SK-N-SH (cell line): ENCODE results near the gene NKX3-2. TPM values are rescaled to one million over a fixed set of nuclear protein-coding genes. Genes with fewer than 3 reads are reported as not detected.

Source experiments
- CTCF ChIA-PET: fragments of 300-600, 350-600 bp; formaldehyde crosslinking; extraction: SDS; loops from one replicate; lab custom pipeline; 2021; lab: Yijun Ruan, JAX
- POLR2A ChIA-PET: fragments of 350-600 bp; sonication (Branson Sonifier 250); formaldehyde crosslinking; extraction: SDS; loops from one replicate; lab custom pipeline; 2020; ENCODE audit warnings: antibody characterized with exemption, inconsistent platforms; lab: Yijun Ruan, JAX
- DNase-seq: peaks from one replicate; pipeline ENCODE4 v3.0.0; 2012
- H2AFZ ChIP-seq: fragments of 200-600 bp; sonication (generic); 2 replicates; pipeline ENCODE4 v1.8.1; 2016; ENCODE audit warnings: antibody characterized with exemption, mild to moderate bottlenecking, low read depth
- H3F3A ChIP-seq: fragments of 200-600 bp; sonication (generic); replicated peaks from 2 replicates; pipeline ENCODE3; 2016; ENCODE audit warnings: antibody characterized with exemption, mild to moderate bottlenecking; ENCODE audit not compliant: insufficient read depth
- H3K27ac ChIP-seq, 2 experiments: fragments of 200-500 bp in 1 of 2; fragments of 200-600 bp in 1 of 2; sonication (Bioruptor generic) in 1 of 2; sonication (generic), shearing (Covaris generic) in 1 of 2; 2 replicates each; pipeline versions ENCODE4 v1.5.1 to v1.6.1; 2014 to 2016; ENCODE audit warnings: low read depth in 2 of 2, inconsistent platforms in 1 of 2, low read length in 1 of 2, mild to moderate bottlenecking in 1 of 2, mixed read lengths in 1 of 2
- H3K27me3 ChIP-seq: fragments of 200-600 bp; sonication (generic), shearing (Covaris generic); 2 replicates; pipeline ENCODE4 v1.6.1; 2016; ENCODE audit warnings: mixed run types; ENCODE audit not compliant: insufficient read depth
- H3K36me3 ChIP-seq, 2 experiments: fragments of 200-500 bp in 1 of 2; fragments of 200-600 bp in 1 of 2; sonication (Bioruptor generic) in 1 of 2; sonication (generic) in 1 of 2; replicated peaks in 1 of 2; 2 replicates each; pipeline versions ENCODE3 to v1.5.1; 2014 to 2016; ENCODE audit warnings: low read length in 1 of 2, mild to moderate bottlenecking in 1 of 2; ENCODE audit not compliant: insufficient read depth in 2 of 2, control insufficient read depth in 1 of 2
- H3K4me1 ChIP-seq, 2 experiments: fragments of 200-500 bp in 1 of 2; fragments of 200-600 bp in 1 of 2; sonication (Bioruptor generic) in 1 of 2; sonication (generic), shearing (Covaris generic) in 1 of 2; 2 replicates each; pipeline versions ENCODE4 v1.5.1 to v1.6.1; 2014 to 2016; ENCODE audit warnings: low read depth in 1 of 2, low read length in 1 of 2, mixed run types in 1 of 2; ENCODE audit not compliant: insufficient read depth in 2 of 2, control insufficient read depth in 1 of 2
- H3K4me2 ChIP-seq: fragments of 200-600 bp; sonication (generic), shearing (Covaris generic); 2 replicates; pipeline ENCODE4 v1.6.1; 2017; ENCODE audit warnings: mixed run types
- H3K4me3 ChIP-seq, 2 experiments: fragments of 200-500 bp in 1 of 2; fragments of 200-600 bp in 1 of 2; sonication (Bioruptor generic) in 1 of 2; sonication (generic), shearing (Covaris generic) in 1 of 2; 2 replicates each; pipeline versions ENCODE4 v1.5.1 to v1.8.1; 2014 to 2016; ENCODE audit warnings: low read depth in 2 of 2, inconsistent platforms in 1 of 2, low read length in 1 of 2, mild to moderate bottlenecking in 1 of 2, mixed read lengths in 1 of 2, moderate library complexity in 1 of 2
- H3K79me2 ChIP-seq: fragments of 200-600 bp; sonication (generic); 2 replicates; pipeline ENCODE4 v1.8.1; 2017; ENCODE audit warnings: mild to moderate bottlenecking; ENCODE audit not compliant: insufficient read depth
- H3K9ac ChIP-seq: fragments of 200-600 bp; sonication (generic); 2 replicates; pipeline ENCODE4 v1.6.1; 2017; ENCODE audit warnings: mixed run types
- H3K9me2 ChIP-seq: fragments of 200-600 bp; sonication (generic); 2 replicates; pipeline ENCODE4 v1.6.1; 2017; ENCODE audit warnings: mixed run types
- H3K9me3 ChIP-seq: fragments of 200-600 bp; sonication (generic); 2 replicates; pipeline ENCODE4 v1.6.1; 2017; ENCODE audit warnings: mixed run types, mild to moderate bottlenecking, moderate library complexity
- H4K20me1 ChIP-seq: fragments of 200-600 bp; sonication (generic); 2 replicates; pipeline ENCODE4 v1.6.1; 2017; ENCODE audit warnings: mild to moderate bottlenecking, mixed run types; ENCODE audit not compliant: insufficient read depth
- ELF1 ChIP-seq: IDR thresholded peaks from 2 replicates; pipeline ENCODE4 v1.4.0; 2012
- EZH2phosphoT487 ChIP-seq: fragments of 200-600 bp; sonication (generic); IDR thresholded peaks from 2 replicates; pipeline ENCODE4 v1.6.1; 2017; ENCODE audit warnings: low read depth, mixed run types, mild to moderate bottlenecking, antibody characterized with exemption, moderate library complexity, borderline replicate concordance
- FOSL2 ChIP-seq: IDR thresholded peaks from 2 replicates; pipeline ENCODE4 v1.4.0; 2012; ENCODE audit warnings: low read depth, mild to moderate bottlenecking, moderate library complexity, borderline replicate concordance
- FOXM1 ChIP-seq: IDR thresholded peaks from 2 replicates; pipeline ENCODE4 v1.4.0; 2012; ENCODE audit warnings: low read depth, mild to moderate bottlenecking
- GABPA ChIP-seq: IDR thresholded peaks from 2 replicates; pipeline ENCODE4 v1.4.0; 2012; ENCODE audit warnings: low read depth, mild to moderate bottlenecking
- MXI1 ChIP-seq: IDR thresholded peaks from 2 replicates; pipeline ENCODE4 v1.6.1; 2012; ENCODE audit warnings: mild to moderate bottlenecking, low read depth, low read length, improper control_type of control experiment
- NRF1 ChIP-seq: IDR thresholded peaks from 2 replicates; pipeline ENCODE4 v1.6.1; 2012; ENCODE audit warnings: low read depth, mild to moderate bottlenecking, low read length
- POLR2AphosphoS5 ChIP-seq: IDR thresholded peaks from 2 replicates; pipeline ENCODE4 v1.6.1; 2012; ENCODE audit warnings: low read depth, low read length
- RAD21 ChIP-seq: IDR thresholded peaks from 2 replicates; pipeline ENCODE4 v1.6.1; 2012; ENCODE audit warnings: mild to moderate bottlenecking, low read length
- REST ChIP-seq: IDR thresholded peaks from 2 replicates; pipeline ENCODE4 v1.6.1; 2012; ENCODE audit warnings: mild to moderate bottlenecking, low read depth, low read length, moderate library complexity
- RFX5 ChIP-seq: IDR thresholded peaks from 2 replicates; pipeline ENCODE4 v1.6.1; 2012; ENCODE audit warnings: mild to moderate bottlenecking, improper control_type of control experiment, low read length
- RXRA ChIP-seq: IDR thresholded peaks from 2 replicates; pipeline ENCODE4 v1.4.0; 2012; ENCODE audit warnings: low read depth, mild to moderate bottlenecking, borderline replicate concordance
- SMC3 ChIP-seq: IDR thresholded peaks from 2 replicates; pipeline ENCODE4 v1.6.1; 2012; ENCODE audit warnings: low read depth, low read length, improper control_type of control experiment
- TAF1 ChIP-seq: IDR thresholded peaks from 2 replicates; pipeline ENCODE4 v1.6.1; 2012; ENCODE audit warnings: low read depth, mild to moderate bottlenecking, low read length, moderate library complexity, borderline replicate concordance
- TCF12 ChIP-seq: IDR thresholded peaks from 2 replicates; pipeline ENCODE4 v1.4.0; 2012
- TEAD4 ChIP-seq: IDR thresholded peaks from 2 replicates; pipeline ENCODE4 v1.4.0; 2012; ENCODE audit warnings: mild to moderate bottlenecking, borderline replicate concordance; ENCODE audit not compliant: insufficient read depth
- YY1 ChIP-seq: IDR thresholded peaks from 2 replicates; pipeline ENCODE4 v1.4.0; 2012; ENCODE audit warnings: low read depth, mild to moderate bottlenecking
- WGBS: methylation state at CpG from one replicate; pipeline ENCODE4 v1.1.6; 2017; ENCODE audit warnings: low lambda C conversion rate; 5-methylcytosine and 5-hydroxymethylcytosine counted together
- polyA plus RNA-seq, 3 experiments: library from polyadenylated mRNA; depleted of rRNA; stranded (reverse); fragments of >200 nt; gene quantifications; 2 replicates each; pipeline ENCODE4 v1.2.3, GENCODE V29; 2012
- TF ChIP-seq, protein P1 (sequence below): IDR thresholded peaks from 2 replicates; pipeline ENCODE4 v1.4.0; 2012; ENCODE audit warnings: low read depth, borderline replicate concordance
- TF ChIP-seq, protein P2 (sequence below): fragments of 150-350 bp; IDR thresholded peaks from 2 replicates; pipeline ENCODE4 v1.6.1; 2017; ENCODE audit warnings: antibody characterized with exemption, low read length, low read depth, borderline replicate concordance
- TF ChIP-seq, protein P3 (sequence below): fragments of 200-600 bp; sonication (generic); IDR thresholded peaks from 2 replicates; pipeline ENCODE4 v1.6.1; 2017; ENCODE audit warnings: antibody characterized with exemption, mild to moderate bottlenecking, moderate library complexity

Gene NKX3-2
- polyA plus RNA-seq, 1 of the 3 experiments (the other 2 are of a cell fraction), result 0.15 TPM

GRCh38 chr4:13493793-13494192 lies 50.5 kb downstream of the NKX3-2 start:
- no peak overlapping the region for H3K4me2 ChIP-seq
- H3K4me3 ChIP-seq, result no peak overlapping the region
- POLR2A ChIA-PET, result no interaction called here
- H3K9me3 ChIP-seq, result no peaks in the 10 kb centered on the region
- no peaks in the 10 kb centered on the region for H3K36me3 ChIP-seq
- H3K9me2 ChIP-seq, result 0 out of 2 replicates have a peak, but pooled peaks cover 3% of the 10 kb centered on the region
- H3F3A ChIP-seq, result no peaks in the 10 kb centered on the region
- no peak overlapping the region for H2AFZ ChIP-seq
- no peaks in the 10 kb centered on the region for H4K20me1 ChIP-seq
- H3K4me1 ChIP-seq, result no peaks in the 10 kb centered on the region
- CTCF ChIA-PET, result interaction anchor here (1.2 kb wide), 1 partner anchor 641 kb away, joined by 3 read pairs; no protein-coding TSS in a partner anchor
- no peak overlapping the region for H3K27ac ChIP-seq
- DNase-seq, result no peak
- no peaks in the 10 kb centered on the region for H3K27me3 ChIP-seq
- no peaks in the 10 kb centered on the region for H3K79me2 ChIP-seq
- TF ChIP-seq SMC3, result no peak
- TF ChIP-seq YY1, result no peak
- no peak for TF ChIP-seq POLR2AphosphoS5
- TF ChIP-seq TAF1, result no peak
- TF ChIP-seq ELF1, result no peak
- no peak for TF ChIP-seq EZH2phosphoT487
- TF ChIP-seq RAD21, result no peak
- TF ChIP-seq TCF12, result no peak
- no peak overlapping the region for H3K9ac ChIP-seq

- ChIA-PET CTCF (no interaction called here), POLR2A (no interaction called here)
- no peaks in the 10 kb centered on the region for H3K79me2 ChIP-seq
- no peak overlapping the region for H3K4me2 ChIP-seq
- no peaks in the 10 kb centered on the region for H3K27me3 ChIP-seq
- no peaks in the 10 kb centered on the region for H3K4me1 ChIP-seq
- H3F3A ChIP-seq, result no peaks in the 10 kb centered on the region
- H3K9me3 ChIP-seq, result no peaks in the 10 kb centered on the region
- no peak overlapping the region for H3K27ac ChIP-seq
- no peak overlapping the region for H3K9ac ChIP-seq
- H3K4me3 ChIP-seq, result no peak overlapping the region
- H3K9me2 ChIP-seq, result 0 out of 2 replicates have a peak, but pooled peaks cover 3% of the 10 kb centered on the region
- no peaks in the 10 kb centered on the region for H4K20me1 ChIP-seq
- no peaks in the 10 kb centered on the region for H3K36me3 ChIP-seq
- 37% methylated on average over 3 of the region's 3 CpGs for WGBS
- DNase-seq, result no peak
- no peak overlapping the region for H2AFZ ChIP-seq
- no peak for TF ChIP-seq FOXM1
- TF ChIP-seq MXI1, result no peak
- no peak for TF ChIP-seq GABPA
- TF ChIP-seq, protein P1, sequence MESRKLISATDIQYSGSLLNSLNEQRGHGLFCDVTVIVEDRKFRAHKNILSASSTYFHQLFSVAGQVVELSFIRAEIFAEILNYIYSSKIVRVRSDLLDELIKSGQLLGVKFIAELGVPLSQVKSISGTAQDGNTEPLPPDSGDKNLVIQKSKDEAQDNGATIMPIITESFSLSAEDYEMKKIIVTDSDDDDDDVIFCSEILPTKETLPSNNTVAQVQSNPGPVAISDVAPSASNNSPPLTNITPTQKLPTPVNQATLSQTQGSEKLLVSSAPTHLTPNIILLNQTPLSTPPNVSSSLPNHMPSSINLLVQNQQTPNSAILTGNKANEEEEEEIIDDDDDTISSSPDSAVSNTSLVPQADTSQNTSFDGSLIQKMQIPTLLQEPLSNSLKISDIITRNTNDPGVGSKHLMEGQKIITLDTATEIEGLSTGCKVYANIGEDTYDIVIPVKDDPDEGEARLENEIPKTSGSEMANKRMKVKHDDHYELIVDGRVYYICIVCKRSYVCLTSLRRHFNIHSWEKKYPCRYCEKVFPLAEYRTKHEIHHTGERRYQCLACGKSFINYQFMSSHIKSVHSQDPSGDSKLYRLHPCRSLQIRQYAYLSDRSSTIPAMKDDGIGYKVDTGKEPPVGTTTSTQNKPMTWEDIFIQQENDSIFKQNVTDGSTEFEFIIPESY, result no peak
- TF ChIP-seq REST, result no peak
- no peak for TF ChIP-seq TEAD4
- no peak for TF ChIP-seq RXRA
- TF ChIP-seq RFX5, result no peak
- TF ChIP-seq, protein P2, sequence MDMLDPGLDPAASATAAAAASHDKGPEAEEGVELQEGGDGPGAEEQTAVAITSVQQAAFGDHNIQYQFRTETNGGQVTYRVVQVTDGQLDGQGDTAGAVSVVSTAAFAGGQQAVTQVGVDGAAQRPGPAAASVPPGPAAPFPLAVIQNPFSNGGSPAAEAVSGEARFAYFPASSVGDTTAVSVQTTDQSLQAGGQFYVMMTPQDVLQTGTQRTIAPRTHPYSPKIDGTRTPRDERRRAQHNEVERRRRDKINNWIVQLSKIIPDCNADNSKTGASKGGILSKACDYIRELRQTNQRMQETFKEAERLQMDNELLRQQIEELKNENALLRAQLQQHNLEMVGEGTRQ, result no peak
- no peak for TF ChIP-seq TAF1
- no peak for TF ChIP-seq FOSL2
- TF ChIP-seq, protein P3, sequence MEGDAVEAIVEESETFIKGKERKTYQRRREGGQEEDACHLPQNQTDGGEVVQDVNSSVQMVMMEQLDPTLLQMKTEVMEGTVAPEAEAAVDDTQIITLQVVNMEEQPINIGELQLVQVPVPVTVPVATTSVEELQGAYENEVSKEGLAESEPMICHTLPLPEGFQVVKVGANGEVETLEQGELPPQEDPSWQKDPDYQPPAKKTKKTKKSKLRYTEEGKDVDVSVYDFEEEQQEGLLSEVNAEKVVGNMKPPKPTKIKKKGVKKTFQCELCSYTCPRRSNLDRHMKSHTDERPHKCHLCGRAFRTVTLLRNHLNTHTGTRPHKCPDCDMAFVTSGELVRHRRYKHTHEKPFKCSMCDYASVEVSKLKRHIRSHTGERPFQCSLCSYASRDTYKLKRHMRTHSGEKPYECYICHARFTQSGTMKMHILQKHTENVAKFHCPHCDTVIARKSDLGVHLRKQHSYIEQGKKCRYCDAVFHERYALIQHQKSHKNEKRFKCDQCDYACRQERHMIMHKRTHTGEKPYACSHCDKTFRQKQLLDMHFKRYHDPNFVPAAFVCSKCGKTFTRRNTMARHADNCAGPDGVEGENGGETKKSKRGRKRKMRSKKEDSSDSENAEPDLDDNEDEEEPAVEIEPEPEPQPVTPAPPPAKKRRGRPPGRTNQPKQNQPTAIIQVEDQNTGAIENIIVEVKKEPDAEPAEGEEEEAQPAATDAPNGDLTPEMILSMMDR, result no peak
- TF ChIP-seq NRF1, result no peak
Measured at GRCh38 chr4:13492747-13493146, 51.6 kb downstream of the NKX3-2 start.
